ENCODE results near the gene FGL2.

Gene FGL2

DNA sequence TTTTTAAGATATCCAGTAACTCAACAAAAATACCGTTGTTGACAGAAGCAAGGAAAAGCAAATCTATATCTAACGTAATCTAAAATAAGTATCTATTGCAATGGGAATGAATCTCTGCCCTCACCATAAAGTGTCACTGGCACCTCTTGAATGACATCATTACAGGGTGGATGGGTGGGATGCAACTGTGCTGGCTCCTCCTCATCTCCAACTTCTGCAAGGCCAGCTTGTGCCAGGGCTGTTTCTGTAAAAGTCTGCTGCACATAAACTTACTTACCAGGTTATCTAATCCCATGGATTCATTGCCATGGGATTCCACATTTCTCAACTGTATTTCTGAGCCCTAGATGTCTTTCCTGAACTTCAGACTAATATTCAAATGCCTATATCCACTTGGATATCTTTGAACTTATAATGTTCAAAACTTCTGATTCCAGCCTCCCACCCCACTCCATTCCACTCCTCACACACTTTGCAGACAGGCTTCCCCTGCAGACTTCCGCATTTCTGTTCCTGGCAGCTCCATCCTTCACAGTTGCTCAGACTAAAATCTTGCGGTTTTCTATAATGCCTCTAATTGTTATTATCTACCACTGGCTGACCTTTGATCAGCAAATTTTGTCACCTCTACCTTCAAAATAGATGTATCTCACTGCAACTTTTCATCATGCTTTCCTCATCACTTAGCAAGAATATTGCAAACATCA, 10.7 kb downstream of the FGL2 start:
- TF ChIP-seq CTCF (IDR thresholded peaks at IDR 0.05; ENCODE audit: low read depth, low read length, missing control alignments) = no peak
- H3K4me3 ChIP-seq (replicated peaks; ENCODE audit: low read depth, low read length) = no peak overlapping the region
- DNase-seq (ENCODE audit: extremely low read depth, low read depth) = no peak

DNA sequence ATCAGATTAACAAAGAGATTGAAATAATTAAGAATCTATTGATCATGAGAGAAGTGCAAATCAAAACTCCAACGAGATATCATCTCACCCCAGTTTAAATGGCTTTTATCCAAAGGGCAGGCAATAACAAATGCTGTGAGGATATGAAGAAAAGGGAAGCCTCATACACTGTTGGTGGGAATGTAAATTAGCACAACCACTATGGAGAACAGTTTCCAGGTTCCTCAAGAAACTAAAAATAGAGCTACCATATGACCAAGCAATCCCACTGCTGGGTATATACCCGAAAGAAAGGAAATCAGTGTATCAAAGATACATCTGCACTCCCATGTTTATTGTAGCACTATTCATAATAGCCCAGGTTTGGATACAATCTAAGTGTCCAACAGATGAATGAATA, 13.8 kb downstream of the FGL2 start:
- no peak overlapping the region for H3K4me3 ChIP-seq (replicated peaks; ENCODE audit: low read depth, low read length)
- TF ChIP-seq CTCF (IDR thresholded peaks at IDR 0.05; ENCODE audit: low read depth, low read length, missing control alignments) = no peak
- no peak for DNase-seq (ENCODE audit: extremely low read depth, low read depth)

DNA sequence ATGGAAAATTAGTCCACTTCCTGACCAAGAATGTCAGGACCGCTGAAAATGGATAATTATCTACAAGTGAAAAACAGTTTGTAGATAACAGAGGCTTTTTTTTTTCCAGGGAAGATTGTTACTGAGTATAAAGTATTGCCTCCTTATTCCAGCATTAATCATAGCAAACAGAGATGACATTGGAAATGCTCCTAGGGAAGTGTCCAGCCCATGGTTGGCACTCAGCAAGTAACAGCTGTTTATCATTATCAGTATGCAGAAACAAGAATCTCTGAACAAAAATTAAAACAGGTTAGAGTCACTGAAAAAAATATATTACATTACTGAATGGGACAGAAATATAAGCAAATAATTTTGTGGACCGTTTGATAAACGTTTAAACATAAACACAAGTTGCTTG, 14.6 kb downstream of the FGL2 start:
- DNase-seq (ENCODE audit: extremely low read depth, low read depth) = no peak
- TF ChIP-seq CTCF (IDR thresholded peaks at IDR 0.05; ENCODE audit: low read depth, low read length, missing control alignments) = no peak

DNA sequence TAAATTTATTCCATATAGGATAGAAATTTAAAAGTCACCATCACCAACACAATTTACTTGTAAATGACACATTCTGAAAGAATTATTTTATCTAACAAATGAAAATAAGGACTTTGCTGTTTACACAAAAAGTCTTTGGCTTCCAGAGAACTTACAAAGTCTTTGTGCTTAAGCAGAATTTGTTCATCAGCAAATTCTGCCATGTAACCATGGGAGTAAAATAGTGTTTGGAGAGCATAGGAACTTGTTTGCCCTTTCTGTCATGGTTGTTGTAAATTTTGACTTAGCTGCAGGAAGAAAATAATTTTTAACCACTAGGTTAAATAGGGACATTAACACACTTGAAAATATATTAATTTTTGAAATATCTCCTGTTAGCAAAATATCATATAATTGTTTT, 15.2 kb downstream of the FGL2 start:
- no peak for TF ChIP-seq CTCF (IDR thresholded peaks at IDR 0.05; ENCODE audit: low read depth, low read length, missing control alignments)
- DNase-seq (ENCODE audit: extremely low read depth, low read depth) = no peak
- no peak overlapping the region for H3K4me3 ChIP-seq (replicated peaks; ENCODE audit: low read depth, low read length)

More for the DNA sequence above, 14.6 kb downstream of the FGL2 start:
- no peak overlapping the region for H3K4me3 ChIP-seq (replicated peaks; ENCODE audit: low read depth, low read length)

DNA sequence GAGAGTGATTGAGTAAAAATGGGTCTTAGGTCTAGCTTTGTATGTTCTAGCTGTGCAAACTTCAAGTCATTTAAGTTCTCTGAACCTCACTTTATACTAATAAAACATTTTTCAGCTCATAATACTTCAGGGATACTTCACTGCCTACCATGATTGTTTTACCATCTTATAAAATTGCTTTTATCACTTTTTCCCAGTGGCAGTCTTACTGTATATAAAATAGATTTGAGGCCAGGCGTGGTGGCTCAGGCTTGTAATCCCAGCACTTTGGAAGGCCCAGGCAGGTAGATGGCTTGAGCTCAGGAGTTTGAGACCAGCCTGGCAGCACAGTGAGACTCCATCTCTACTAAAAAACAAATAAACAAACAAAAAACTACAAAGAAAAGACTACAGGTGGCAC, 17.4 kb downstream of the FGL2 start:
- no peak for TF ChIP-seq CTCF (IDR thresholded peaks at IDR 0.05; ENCODE audit: low read depth, low read length, missing control alignments)
- DNase-seq (ENCODE audit: extremely low read depth, low read depth) = no peak
- no peak overlapping the region for H3K4me3 ChIP-seq (replicated peaks; ENCODE audit: low read depth, low read length)

GRCh38 chr7:77181734-77182133, 17.9 kb downstream of the FGL2 start:
- TF ChIP-seq CTCF (IDR thresholded peaks at IDR 0.05; ENCODE audit: low read depth, low read length, missing control alignments) = no peak
- DNase-seq (ENCODE audit: extremely low read depth, low read depth) = no peak
- no peak overlapping the region for H3K4me3 ChIP-seq (replicated peaks; ENCODE audit: low read depth, low read length)
